Limb (tissue), 2 donors: ENCODE results near the gene LMAN2L.

Source experiments
- DNase-seq, 2 donors: peaks; one replicate each; pipeline ENCODE4 v3.0.0-alpha.2; 2016; ENCODE audit errors: extremely low spot score in 2 of 2

The LMAN2L gene

GRCh38 chr2:96703021-96703751 lies 36.7 kb downstream of the LMAN2L start:
- DNase-seq: no peak

DNA sequence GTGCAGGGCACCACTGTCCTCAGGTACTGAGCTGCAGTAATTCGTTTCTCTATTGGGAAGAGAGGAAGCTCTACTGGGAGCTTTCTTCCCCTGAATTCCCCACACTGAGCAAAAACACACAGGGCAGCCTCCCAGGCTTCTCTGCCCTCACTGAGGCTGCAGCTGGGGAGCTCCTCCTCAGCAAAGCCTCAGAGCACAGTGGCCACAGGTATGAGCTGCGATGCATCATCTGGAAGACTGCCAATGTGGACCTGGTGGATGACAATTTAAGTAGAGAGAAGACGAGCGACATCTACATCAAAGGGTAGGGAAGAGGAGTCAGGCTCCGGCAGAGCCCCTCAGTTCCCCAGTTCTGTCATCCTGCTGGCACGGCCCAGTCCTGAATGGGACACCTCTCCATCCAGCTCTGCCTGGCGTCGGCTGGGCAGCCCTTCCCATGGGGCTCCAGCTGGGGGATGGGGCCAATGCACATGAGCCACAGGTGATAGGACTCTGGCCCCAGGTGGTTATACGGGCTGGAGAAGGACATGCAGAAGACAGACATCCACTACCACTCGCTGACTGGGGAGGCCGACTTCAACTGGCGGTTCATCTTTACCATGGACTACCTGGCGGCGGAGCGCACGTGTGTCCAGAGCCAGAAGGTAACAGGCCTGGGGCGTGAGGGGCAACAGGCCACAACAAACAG lies 37.6 kb downstream of the LMAN2L start:
- DNase-seq: no peak

- DNase-seq: no peak
Observed at GRCh38 chr2:96701636-96702035, 38.2 kb downstream of the LMAN2L start.

- DNase-seq: no peak
Observed at GRCh38 chr2:96700086-96700485, 39.8 kb downstream of the LMAN2L start.

DNA sequence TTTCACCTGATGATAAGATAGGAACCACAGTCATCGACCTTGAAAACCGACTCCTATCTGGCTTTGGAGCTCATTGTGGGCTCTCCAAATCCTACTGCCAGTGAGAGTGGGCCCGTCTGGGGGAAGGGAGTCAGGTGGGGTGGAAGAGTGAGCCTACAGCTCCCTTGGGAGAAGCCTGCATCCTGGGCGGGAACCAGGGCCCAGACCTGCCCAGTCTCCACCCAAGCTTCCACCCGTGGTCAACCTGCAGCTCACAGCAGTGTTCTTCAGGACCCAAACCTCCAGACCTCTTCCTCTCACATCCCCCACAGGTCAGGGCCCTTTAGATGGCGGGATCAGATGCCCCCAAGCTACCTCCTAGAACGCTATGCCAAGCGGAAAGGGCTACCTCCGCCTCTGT lies 40.2 kb downstream of the LMAN2L start:
- DNase-seq: no peak

- DNase-seq: no peak
Observed at GRCh38 chr2:96699021-96699420, 40.8 kb downstream of the LMAN2L start.

GRCh38 chr2:96698221-96698861 lies 41.5 kb downstream of the LMAN2L start:
- DNase-seq: no peak

GRCh38 chr2:96697476-96697875 lies 42.4 kb downstream of the LMAN2L start:
- DNase-seq: no peak

DNA sequence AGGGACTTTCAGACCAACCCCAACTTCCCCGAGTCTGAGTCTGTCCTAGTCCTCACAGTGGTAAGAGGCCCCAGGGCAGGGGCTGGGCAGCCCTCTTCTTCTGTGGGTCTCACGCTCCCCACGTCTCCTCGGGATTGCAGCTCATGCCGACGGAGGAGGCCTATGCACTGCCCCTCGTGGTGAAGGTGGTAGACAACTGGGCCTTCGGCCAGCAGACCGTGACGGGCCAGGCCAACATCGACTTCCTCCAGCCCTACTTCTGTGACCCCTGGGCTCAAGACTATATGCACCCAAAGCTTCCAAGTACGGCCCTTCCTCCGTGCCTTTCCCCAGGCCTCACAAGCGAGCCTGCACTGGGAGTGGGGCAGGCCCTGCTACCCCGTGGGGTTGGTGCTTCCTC lies 44.3 kb downstream of the LMAN2L start:
- no peak for DNase-seq

GRCh38 chr2:96694816-96695455 lies 44.9 kb downstream of the LMAN2L start:
- DNase-seq: no peak

DNA sequence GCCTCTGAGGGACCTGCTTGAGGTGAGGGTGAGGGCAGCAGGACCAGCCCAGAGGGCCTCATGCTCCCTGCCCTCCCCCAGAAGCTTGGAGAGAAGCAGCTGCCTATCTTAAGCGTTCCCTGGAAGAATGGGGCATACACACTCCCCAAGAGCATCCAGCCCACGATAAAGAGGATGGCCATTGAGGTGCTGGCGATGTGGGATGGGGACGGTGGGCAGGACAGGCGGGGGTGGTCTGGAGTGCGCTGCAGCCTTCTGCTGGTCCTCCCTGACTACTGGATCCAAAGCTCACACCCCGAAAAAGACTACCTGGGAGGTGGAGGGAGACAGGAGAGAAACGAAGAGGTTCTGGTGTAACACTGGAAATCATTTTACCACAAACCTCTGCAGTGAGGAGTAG lies 45.6 kb downstream of the LMAN2L start:
- no peak for DNase-seq

DNA sequence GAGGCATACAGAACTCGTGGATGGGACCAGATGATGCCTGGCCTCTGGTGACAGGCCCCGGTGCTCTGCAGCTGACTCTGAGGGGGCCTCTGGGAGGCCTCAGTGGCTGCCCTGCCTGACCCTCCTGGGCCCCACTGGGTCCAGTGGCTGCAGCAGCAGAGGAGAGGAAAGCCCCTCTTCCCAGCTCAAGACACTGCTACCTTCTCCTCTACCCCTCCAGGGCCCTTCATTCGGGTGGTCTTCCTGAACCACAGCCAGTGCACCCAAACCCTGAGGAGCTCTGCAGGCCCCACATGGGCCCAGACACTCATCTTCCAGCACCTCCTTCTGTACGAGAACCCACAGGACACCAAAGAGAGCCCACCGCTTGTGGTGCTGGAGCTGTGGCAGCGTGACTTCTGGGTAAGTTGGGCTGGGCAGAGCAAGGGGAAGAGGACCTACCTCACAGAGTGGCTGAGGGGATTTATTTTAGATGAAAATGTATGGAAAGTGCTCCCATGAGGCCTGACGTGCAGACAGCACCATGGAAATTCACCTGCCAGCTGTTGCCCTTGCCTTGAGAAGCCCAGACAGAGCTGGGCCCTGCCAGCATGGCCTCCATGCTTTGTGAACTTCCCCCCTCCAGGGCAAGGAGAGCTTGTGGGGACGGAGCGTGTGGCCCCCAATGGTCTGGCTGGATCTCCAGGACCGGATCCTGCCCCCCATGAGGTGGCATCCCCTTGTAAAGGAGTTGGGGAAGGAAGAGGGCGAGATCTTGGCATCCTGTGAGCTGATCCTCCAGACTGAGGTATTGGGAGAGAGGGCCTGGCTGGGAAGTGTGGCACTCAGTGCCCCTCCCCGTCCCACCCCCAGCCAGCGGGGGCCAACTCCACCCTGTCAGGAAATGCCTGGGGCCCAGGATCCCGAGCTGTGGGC lies 46.3 kb downstream of the LMAN2L start:
- DNase-seq: no peak

GRCh38 chr2:96692094-96692971 lies 47.5 kb downstream of the LMAN2L start:
- DNase-seq: no peak

DNA sequence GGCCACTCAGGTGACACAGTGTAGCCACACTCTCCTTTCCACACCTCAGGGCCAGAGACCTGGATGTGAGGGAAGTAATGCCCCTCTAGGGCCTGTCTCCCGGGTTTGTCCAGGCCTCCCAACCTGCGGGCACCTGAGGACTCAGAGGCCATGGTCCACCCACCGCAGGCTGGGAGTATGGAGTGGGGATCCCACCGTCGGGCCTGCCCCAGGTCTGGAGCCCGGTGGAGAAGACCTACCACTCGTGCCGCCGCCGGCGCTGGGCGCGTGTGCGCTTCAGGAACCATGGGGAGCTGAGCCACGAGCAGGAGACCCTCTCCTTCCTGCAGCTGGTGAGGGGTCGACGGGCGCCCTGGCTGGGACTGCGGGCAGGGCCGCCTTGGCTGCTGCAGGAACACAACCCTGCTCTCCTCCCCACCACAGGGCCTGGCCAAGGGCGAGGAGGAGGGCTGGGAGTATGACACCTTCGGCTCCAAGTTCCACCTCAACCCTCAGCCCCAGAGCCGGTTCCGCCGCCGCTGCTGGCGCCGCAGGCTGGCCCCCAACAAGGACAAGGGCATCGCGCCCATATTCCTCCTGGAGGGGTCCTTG lies 48.7 kb downstream of the LMAN2L start:
- DNase-seq: no peak

- no peak for DNase-seq
Observed at GRCh38 chr2:96690306-96691021, 49.4 kb downstream of the LMAN2L start.

GRCh38 chr2:96689431-96689991 lies 50.4 kb downstream of the LMAN2L start:
- no peak for DNase-seq

- DNase-seq: no peak
Observed at GRCh38 chr2:96688649-96689430, 51.0 kb downstream of the LMAN2L start.
